Middle frontal gyrus (tissue), 1 donor: ENCODE data around the gene ST8SIA6.
"Not testable (repeated sequence)": the region's sequence is repeated elsewhere in the genome, so short reads cannot be mapped to it uniquely, and the experiment has no call there.

Experiments used
- DNase-seq: peaks from one replicate; pipeline ENCODE4 v3.0.0-alpha.2; 2015; ENCODE audit warnings: low spot score; ENCODE audit errors: extremely low spot score

The ST8SIA6 gene

GRCh38 chr10:17427201-17427600, 27.2 kb downstream of the ST8SIA6 start:
- no peak for DNase-seq

- DNase-seq = no peak
These were observed 28.1 kb downstream of the ST8SIA6 start for GRCh38 chr10:17426263-17426750.

- DNase-seq = no peak
These were observed 28.7 kb downstream of the ST8SIA6 start for GRCh38 chr10:17425584-17426262.

GRCh38 chr10:17423632-17424186, 30.7 kb downstream of the ST8SIA6 start:
- no peak for DNase-seq

- no peak for DNase-seq
These were observed 31.5 kb downstream of the ST8SIA6 start for GRCh38 chr10:17422931-17423330.

GRCh38 chr10:17418249-17418648, 36.1 kb downstream of the ST8SIA6 start:
- DNase-seq = no peak

- no peak for DNase-seq
These were observed 37.8 kb downstream of the ST8SIA6 start for GRCh38 chr10:17416442-17417211.

GRCh38 chr10:17415046-17415658, 39.2 kb downstream of the ST8SIA6 start:
- DNase-seq = no peak

GRCh38 chr10:17414484-17414883, 39.9 kb downstream of the ST8SIA6 start:
- no peak for DNase-seq

GRCh38 chr10:17413876-17414275, 40.5 kb downstream of the ST8SIA6 start:
- no peak for DNase-seq

GRCh38 chr10:17412323-17412722, 42.1 kb downstream of the ST8SIA6 start:
- no peak for DNase-seq

GRCh38 chr10:17410907-17411306, 43.5 kb downstream of the ST8SIA6 start:
- no peak for DNase-seq

GRCh38 chr10:17409170-17409733, 45.1 kb downstream of the ST8SIA6 start:
- no peak for DNase-seq

GRCh38 chr10:17407047-17407446, 47.3 kb downstream of the ST8SIA6 start:
- DNase-seq = no peak

- DNase-seq = no peak
These were observed 48.2 kb downstream of the ST8SIA6 start for GRCh38 chr10:17406036-17406834.

GRCh38 chr10:17403161-17403560, 51.2 kb downstream of the ST8SIA6 start:
- no peak for DNase-seq

- DNase-seq = not testable (repeated sequence)
These were observed 52.4 kb downstream of the ST8SIA6 start for GRCh38 chr10:17402040-17402439.

GRCh38 chr10:17396004-17396403, 58.4 kb downstream of the ST8SIA6 start:
- DNase-seq = no peak

GRCh38 chr10:17394854-17395253, 59.5 kb downstream of the ST8SIA6 start:
- no peak for DNase-seq

GRCh38 chr10:17387861-17388503, 66.4 kb downstream of the ST8SIA6 start:
- DNase-seq = no peak
